ENCODE measurements around the gene SLC27A3.

GRCh38 chr1:153799016-153799415 lies 23.8 kb downstream of the SLC27A3 start:
- TF ChIP-seq CTCF (IDR thresholded peaks at IDR 0.05) (no peak), POLR2AphosphoS5 (IDR thresholded peaks at IDR 0.05) (no peak), EP300 (IDR thresholded peaks at IDR 0.05) (no peak)

Data from sigmoid colon (tissue), 4 donors.